WTC11 (cell line): ENCODE data around the gene CAD. TPM values are rescaled to one million over a fixed set of nuclear protein-coding genes. Genes with fewer than 3 reads are reported as not detected.
A peak's percentile ranks its signal among the peaks of the same experiment; 100 is the strongest.

Source experiments
- ATAC-seq: fragments of 200-7000 bp; cut with Tn5 transposase; 2 replicates; pipeline ENCODE4 v1.10.0; 2021; ENCODE audit warnings: mild to moderate bottlenecking, moderate library complexity
- CTCF ChIA-PET: fragments of 300-600 bp; sonication (Branson Sonifier 250); formaldehyde crosslinking; loops from one replicate; lab custom pipeline; 2021; ENCODE audit warnings: antibody characterized with exemption; lab: Charles Lee
- POLR2A ChIA-PET: fragments of 350-600 bp; sonication (Branson Sonifier 250); formaldehyde crosslinking; loops from one replicate; lab custom pipeline; 2021; ENCODE audit warnings: antibody characterized with exemption; lab: Charles Lee
- DNase-seq: peaks from one replicate; pipeline ENCODE4 v3.0.0; 2021; ENCODE audit warnings: low spot score
- H3K27ac Mint-ChIP-seq: 2 replicates; pipeline ENCODE4 v1.8.0; 2021; ENCODE audit warnings: mixed read lengths
- H3K27me3 Mint-ChIP-seq: 2 replicates; pipeline ENCODE4 v1.8.0; 2021; ENCODE audit warnings: low read depth, mild to moderate bottlenecking, moderate library complexity, mixed read lengths
- H3K36me3 Mint-ChIP-seq: 2 replicates; pipeline ENCODE4 v1.8.0; 2021; ENCODE audit warnings: mixed read lengths
- H3K4me1 Mint-ChIP-seq: 2 replicates; pipeline ENCODE4 v1.8.0; 2022; ENCODE audit warnings: mixed read lengths
- H3K4me3 Mint-ChIP-seq: 2 replicates; pipeline ENCODE4 v1.8.0; 2021; ENCODE audit warnings: mild to moderate bottlenecking, moderate library complexity, mixed read lengths
- H3K9me3 Mint-ChIP-seq: 2 replicates; pipeline ENCODE4 v1.8.0; 2021; ENCODE audit warnings: mixed read lengths
- ESRRA ChIP-seq: sonication (generic); formaldehyde crosslinking; IDR thresholded peaks from 2 replicates; pipeline ENCODE4 v1.8.1; 2022; ENCODE audit warnings: mild to moderate bottlenecking, missing genetic modification reagents, borderline replicate concordance
- FOXJ3 ChIP-seq: sonication (generic); formaldehyde crosslinking; IDR thresholded peaks from 2 replicates; pipeline ENCODE4 v1.9.0; 2021; ENCODE audit warnings: missing genetic modification reagents, mild to moderate bottlenecking, borderline replicate concordance
- GABPB1 ChIP-seq: sonication (generic); formaldehyde crosslinking; IDR thresholded peaks from 2 replicates; pipeline ENCODE4 v1.8.1; 2023; ENCODE audit warnings: mild to moderate bottlenecking, missing genetic modification reagents
- GTF2I ChIP-seq: fragments of 250-450 bp; sonication (Bioruptor Pico); conservative IDR thresholded peaks from 2 replicates; pipeline ENCODE4 v1.4.0; 2021; ENCODE audit warnings: mild to moderate bottlenecking
- HMGA2 ChIP-seq: fragments of 250-450 bp; sonication (Bioruptor Pico); IDR thresholded peaks from 2 replicates; pipeline ENCODE4 v1.4.0; 2021; ENCODE audit warnings: mild to moderate bottlenecking, moderate library complexity
- JAZF1 ChIP-seq: fragments of 250-450 bp; sonication (Bioruptor Pico); IDR thresholded peaks from 2 replicates; pipeline ENCODE4 v1.9.0; 2021; ENCODE audit warnings: moderate library complexity, mild to moderate bottlenecking, inconsistent platforms
- NFE2L1 ChIP-seq: sonication (generic); formaldehyde crosslinking; IDR thresholded peaks from 2 replicates; pipeline ENCODE4 v1.8.1; 2023; ENCODE audit warnings: missing genetic modification reagents
- NFYB ChIP-seq: sonication (generic); formaldehyde crosslinking; conservative IDR thresholded peaks from 2 replicates; pipeline ENCODE4 v1.8.0; 2022; ENCODE audit warnings: low read depth, missing genetic modification reagents
- PRRX2 ChIP-seq: fragments of 250-450 bp; sonication (Bioruptor Pico); IDR thresholded peaks from 2 replicates; pipeline ENCODE4 v1.8.0; 2021; ENCODE audit warnings: mild to moderate bottlenecking
- SP1 ChIP-seq: sonication (generic); formaldehyde crosslinking; conservative IDR thresholded peaks from 2 replicates; pipeline ENCODE4 v1.8.1; 2022; ENCODE audit warnings: missing genetic modification reagents
- TEAD1 ChIP-seq: sonication (generic); formaldehyde crosslinking; IDR thresholded peaks from 2 replicates; pipeline ENCODE4 v1.8.0; 2022; ENCODE audit warnings: mild to moderate bottlenecking, missing genetic modification reagents
- TP53 ChIP-seq: sonication (generic); formaldehyde crosslinking; IDR thresholded peaks from 2 replicates; pipeline ENCODE4 v1.8.1; 2023; ENCODE audit warnings: mild to moderate bottlenecking, missing genetic modification reagents
- ZNF263 ChIP-seq: sonication (generic); formaldehyde crosslinking; IDR thresholded peaks from 2 replicates; pipeline ENCODE4 v1.8.1; 2022; ENCODE audit warnings: low read depth, mild to moderate bottlenecking, moderate library complexity, missing genetic modification reagents
- ZNF416 ChIP-seq: fragments of 250-450 bp; sonication (Bioruptor Pico); IDR thresholded peaks from 2 replicates; pipeline ENCODE4 v1.9.0; 2021; ENCODE audit warnings: mild to moderate bottlenecking, inconsistent platforms
- total RNA-seq: library from RNA; stranded (reverse); gene quantifications from 3 replicates; pipeline ENCODE4 v1.2.3, GENCODE V29; 2021
- TF ChIP-seq, protein P1 (sequence below): sonication (generic); formaldehyde crosslinking; IDR thresholded peaks from 2 replicates; pipeline ENCODE4 v1.8.0; 2022; ENCODE audit warnings: mild to moderate bottlenecking, missing genetic modification reagents
- TF ChIP-seq, protein P2 (sequence below): fragments of 250-450 bp; sonication (Bioruptor Pico); IDR thresholded peaks from 2 replicates; pipeline ENCODE4 v1.8.0; 2021; ENCODE audit warnings: mild to moderate bottlenecking
- TF ChIP-seq, protein P3 (sequence below): sonication (generic); formaldehyde crosslinking; IDR thresholded peaks from 2 replicates; pipeline ENCODE4 v1.8.1; 2022; ENCODE audit warnings: mild to moderate bottlenecking, missing genetic modification reagents, moderate library complexity, borderline replicate concordance
- TF ChIP-seq, protein P4 (sequence below): sonication (generic); formaldehyde crosslinking; IDR thresholded peaks from 2 replicates; pipeline ENCODE4 v1.8.1; 2022; ENCODE audit warnings: low read depth, mild to moderate bottlenecking, moderate library complexity, missing genetic modification reagents, borderline replicate concordance
- TF ChIP-seq, protein P5 (sequence below): sonication (generic); formaldehyde crosslinking; conservative IDR thresholded peaks from 2 replicates; pipeline ENCODE4 v1.8.1; 2023; ENCODE audit warnings: mild to moderate bottlenecking, low read depth, missing genetic modification reagents, moderate library complexity
- TF ChIP-seq, protein P6 (sequence below): fragments of 250-450 bp; sonication (Bioruptor Pico); IDR thresholded peaks from 2 replicates; pipeline ENCODE4 v1.9.0; 2021; ENCODE audit warnings: mild to moderate bottlenecking
- TF ChIP-seq, protein P7 (sequence below): sonication (generic); formaldehyde crosslinking; conservative IDR thresholded peaks from 2 replicates; pipeline ENCODE4 v1.8.1; 2022; ENCODE audit warnings: mild to moderate bottlenecking, missing genetic modification reagents
- TF ChIP-seq, protein P8 (sequence below): sonication (generic); formaldehyde crosslinking; IDR thresholded peaks from 2 replicates; pipeline ENCODE4 v1.8.1; 2023; ENCODE audit warnings: mild to moderate bottlenecking, missing genetic modification reagents, moderate library complexity
- TF ChIP-seq, protein P9 (sequence below): fragments of 250-450 bp; sonication (Bioruptor Pico); conservative IDR thresholded peaks from 2 replicates; pipeline ENCODE4 v1.9.0; 2021; ENCODE audit warnings: mild to moderate bottlenecking
- TF ChIP-seq, protein P10 (sequence below): sonication (generic); formaldehyde crosslinking; IDR thresholded peaks from 2 replicates; pipeline ENCODE4 v1.8.1; 2023; ENCODE audit warnings: mild to moderate bottlenecking, missing genetic modification reagents

The CAD gene
- total RNA-seq, 1 experiment from 2014 or later: 178 TPM

DNA sequence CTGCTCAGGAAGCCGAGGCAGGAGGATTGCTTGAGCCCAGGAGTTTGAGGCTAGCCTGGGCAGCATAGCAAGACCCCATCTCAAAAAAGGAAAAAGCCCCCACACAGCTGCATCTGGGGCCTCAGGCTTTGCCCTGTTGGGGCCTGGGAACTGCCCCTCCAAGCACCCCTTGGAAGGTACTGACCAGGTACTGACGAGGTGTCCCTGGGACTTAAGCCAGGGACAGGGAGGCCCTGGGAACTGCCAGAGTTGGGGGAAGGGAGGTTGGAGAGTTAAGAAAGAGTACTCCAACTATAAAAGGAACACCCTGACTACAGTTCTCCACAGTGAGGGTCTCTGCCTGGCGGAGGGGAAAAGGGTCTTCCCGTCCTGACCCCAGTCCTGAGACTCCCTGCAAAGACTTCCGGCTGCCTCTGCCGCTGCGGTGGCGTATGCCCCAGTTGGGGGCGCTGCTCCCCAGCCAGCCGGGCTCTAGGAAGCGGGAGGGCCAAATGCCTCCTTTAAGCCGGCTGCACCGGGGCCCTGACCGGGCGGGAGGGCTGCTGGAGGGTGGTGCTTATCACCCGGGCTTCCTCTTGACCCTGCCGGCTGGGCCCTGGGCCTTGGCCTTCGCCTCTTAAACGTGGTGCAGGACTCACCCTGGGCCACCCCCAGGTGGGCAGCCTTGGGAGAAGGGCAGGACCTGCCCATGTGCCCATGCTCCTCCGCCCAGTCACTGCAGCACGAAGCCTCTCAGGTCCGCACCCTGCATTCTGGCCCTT is 32.9 kb downstream of the CAD start:
- H3K4me1 Mint-ChIP-seq: peaks cover 18% of the 10 kb centered on the region
- no peaks in the 10 kb centered on the region for H3K9me3 Mint-ChIP-seq
- ChIA-PET CTCF (interaction anchor here (0.7 to 5.5 kb wide), 17 partner anchors 9 to 226 kb away, joined by 3 to 106 read pairs (median 6); partner anchors contain the start of genes EIF2B4, SLC30A3, TRIM54 and UCN), POLR2A (interaction anchor here (0.5 to 1.7 kb wide), 3 partner anchors 42 to 503 kb away, joined by 3 to 6 read pairs (median 6); no protein-coding TSS in a partner anchor)
- DNase-seq: peak; percentile 89
- no peaks in the 10 kb centered on the region for H3K36me3 Mint-ChIP-seq
- ATAC-seq: peak; percentile 86
- H3K27me3 Mint-ChIP-seq: peaks cover 7% of the 10 kb centered on the region
- no peak overlapping the region for H3K27ac Mint-ChIP-seq
- H3K4me3 Mint-ChIP-seq: peak overlapping the region; percentile 63
- no peak for TF ChIP-seq ESRRA
- TF ChIP-seq, protein P1, sequence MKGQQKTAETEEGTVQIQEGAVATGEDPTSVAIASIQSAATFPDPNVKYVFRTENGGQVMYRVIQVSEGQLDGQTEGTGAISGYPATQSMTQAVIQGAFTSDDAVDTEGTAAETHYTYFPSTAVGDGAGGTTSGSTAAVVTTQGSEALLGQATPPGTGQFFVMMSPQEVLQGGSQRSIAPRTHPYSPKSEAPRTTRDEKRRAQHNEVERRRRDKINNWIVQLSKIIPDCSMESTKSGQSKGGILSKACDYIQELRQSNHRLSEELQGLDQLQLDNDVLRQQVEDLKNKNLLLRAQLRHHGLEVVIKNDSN (CRISPR knock-in tag): no peak
- TF ChIP-seq NFE2L1: 0 out of 2 replicates have a peak, but pooled peaks have one; percentile 46
- no peak for TF ChIP-seq TEAD1 (CRISPR knock-in tag)
- no peak for TF ChIP-seq ZNF416 (CRISPR knock-in tag)
- TF ChIP-seq, protein P2, sequence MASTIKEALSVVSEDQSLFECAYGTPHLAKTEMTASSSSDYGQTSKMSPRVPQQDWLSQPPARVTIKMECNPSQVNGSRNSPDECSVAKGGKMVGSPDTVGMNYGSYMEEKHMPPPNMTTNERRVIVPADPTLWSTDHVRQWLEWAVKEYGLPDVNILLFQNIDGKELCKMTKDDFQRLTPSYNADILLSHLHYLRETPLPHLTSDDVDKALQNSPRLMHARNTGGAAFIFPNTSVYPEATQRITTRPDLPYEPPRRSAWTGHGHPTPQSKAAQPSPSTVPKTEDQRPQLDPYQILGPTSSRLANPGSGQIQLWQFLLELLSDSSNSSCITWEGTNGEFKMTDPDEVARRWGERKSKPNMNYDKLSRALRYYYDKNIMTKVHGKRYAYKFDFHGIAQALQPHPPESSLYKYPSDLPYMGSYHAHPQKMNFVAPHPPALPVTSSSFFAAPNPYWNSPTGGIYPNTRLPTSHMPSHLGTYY (CRISPR knock-in tag): no peak
- TF ChIP-seq, protein P3, sequence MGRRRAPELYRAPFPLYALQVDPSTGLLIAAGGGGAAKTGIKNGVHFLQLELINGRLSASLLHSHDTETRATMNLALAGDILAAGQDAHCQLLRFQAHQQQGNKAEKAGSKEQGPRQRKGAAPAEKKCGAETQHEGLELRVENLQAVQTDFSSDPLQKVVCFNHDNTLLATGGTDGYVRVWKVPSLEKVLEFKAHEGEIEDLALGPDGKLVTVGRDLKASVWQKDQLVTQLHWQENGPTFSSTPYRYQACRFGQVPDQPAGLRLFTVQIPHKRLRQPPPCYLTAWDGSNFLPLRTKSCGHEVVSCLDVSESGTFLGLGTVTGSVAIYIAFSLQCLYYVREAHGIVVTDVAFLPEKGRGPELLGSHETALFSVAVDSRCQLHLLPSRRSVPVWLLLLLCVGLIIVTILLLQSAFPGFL: no peak
- TF ChIP-seq GABPB1: peak; percentile 51
- TF ChIP-seq TP53 (CRISPR knock-in tag): 0 out of 2 replicates have a peak, but pooled peaks have one; percentile 61
- TF ChIP-seq ZNF263 (CRISPR knock-in tag): no peak
- peak; percentile 60 for TF ChIP-seq SP1 (CRISPR knock-in tag)
- TF ChIP-seq NFYB: no peak
- no peak for TF ChIP-seq HMGA2 (CRISPR knock-in tag)
- TF ChIP-seq, protein P4, sequence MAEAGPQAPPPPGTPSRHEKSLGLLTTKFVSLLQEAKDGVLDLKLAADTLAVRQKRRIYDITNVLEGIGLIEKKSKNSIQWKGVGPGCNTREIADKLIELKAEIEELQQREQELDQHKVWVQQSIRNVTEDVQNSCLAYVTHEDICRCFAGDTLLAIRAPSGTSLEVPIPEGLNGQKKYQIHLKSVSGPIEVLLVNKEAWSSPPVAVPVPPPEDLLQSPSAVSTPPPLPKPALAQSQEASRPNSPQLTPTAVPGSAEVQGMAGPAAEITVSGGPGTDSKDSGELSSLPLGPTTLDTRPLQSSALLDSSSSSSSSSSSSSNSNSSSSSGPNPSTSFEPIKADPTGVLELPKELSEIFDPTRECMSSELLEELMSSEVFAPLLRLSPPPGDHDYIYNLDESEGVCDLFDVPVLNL: no peak
- TF ChIP-seq GTF2I (CRISPR knock-in tag): 0 out of 2 replicates have a peak, but pooled peaks have one; percentile 44
- TF ChIP-seq, protein P5, sequence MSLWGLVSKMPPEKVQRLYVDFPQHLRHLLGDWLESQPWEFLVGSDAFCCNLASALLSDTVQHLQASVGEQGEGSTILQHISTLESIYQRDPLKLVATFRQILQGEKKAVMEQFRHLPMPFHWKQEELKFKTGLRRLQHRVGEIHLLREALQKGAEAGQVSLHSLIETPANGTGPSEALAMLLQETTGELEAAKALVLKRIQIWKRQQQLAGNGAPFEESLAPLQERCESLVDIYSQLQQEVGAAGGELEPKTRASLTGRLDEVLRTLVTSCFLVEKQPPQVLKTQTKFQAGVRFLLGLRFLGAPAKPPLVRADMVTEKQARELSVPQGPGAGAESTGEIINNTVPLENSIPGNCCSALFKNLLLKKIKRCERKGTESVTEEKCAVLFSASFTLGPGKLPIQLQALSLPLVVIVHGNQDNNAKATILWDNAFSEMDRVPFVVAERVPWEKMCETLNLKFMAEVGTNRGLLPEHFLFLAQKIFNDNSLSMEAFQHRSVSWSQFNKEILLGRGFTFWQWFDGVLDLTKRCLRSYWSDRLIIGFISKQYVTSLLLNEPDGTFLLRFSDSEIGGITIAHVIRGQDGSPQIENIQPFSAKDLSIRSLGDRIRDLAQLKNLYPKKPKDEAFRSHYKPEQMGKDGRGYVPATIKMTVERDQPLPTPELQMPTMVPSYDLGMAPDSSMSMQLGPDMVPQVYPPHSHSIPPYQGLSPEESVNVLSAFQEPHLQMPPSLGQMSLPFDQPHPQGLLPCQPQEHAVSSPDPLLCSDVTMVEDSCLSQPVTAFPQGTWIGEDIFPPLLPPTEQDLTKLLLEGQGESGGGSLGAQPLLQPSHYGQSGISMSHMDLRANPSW (CRISPR knock-in tag): no peak
- TF ChIP-seq, protein P6, sequence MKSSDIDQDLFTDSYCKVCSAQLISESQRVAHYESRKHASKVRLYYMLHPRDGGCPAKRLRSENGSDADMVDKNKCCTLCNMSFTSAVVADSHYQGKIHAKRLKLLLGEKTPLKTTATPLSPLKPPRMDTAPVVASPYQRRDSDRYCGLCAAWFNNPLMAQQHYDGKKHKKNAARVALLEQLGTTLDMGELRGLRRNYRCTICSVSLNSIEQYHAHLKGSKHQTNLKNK: no peak
- TF ChIP-seq, protein P7, sequence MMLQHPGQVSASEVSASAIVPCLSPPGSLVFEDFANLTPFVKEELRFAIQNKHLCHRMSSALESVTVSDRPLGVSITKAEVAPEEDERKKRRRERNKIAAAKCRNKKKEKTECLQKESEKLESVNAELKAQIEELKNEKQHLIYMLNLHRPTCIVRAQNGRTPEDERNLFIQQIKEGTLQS (CRISPR knock-in tag): no peak
- no peak for TF ChIP-seq JAZF1 (CRISPR knock-in tag)
- no peak for TF ChIP-seq PRRX2 (CRISPR knock-in tag)
- TF ChIP-seq FOXJ3: no peak
- TF ChIP-seq, protein P8, sequence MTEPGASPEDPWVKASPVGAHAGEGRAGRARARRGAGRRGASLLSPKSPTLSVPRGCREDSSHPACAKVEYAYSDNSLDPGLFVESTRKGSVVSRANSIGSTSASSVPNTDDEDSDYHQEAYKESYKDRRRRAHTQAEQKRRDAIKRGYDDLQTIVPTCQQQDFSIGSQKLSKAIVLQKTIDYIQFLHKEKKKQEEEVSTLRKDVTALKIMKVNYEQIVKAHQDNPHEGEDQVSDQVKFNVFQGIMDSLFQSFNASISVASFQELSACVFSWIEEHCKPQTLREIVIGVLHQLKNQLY: no peak
- TF ChIP-seq, protein P9, sequence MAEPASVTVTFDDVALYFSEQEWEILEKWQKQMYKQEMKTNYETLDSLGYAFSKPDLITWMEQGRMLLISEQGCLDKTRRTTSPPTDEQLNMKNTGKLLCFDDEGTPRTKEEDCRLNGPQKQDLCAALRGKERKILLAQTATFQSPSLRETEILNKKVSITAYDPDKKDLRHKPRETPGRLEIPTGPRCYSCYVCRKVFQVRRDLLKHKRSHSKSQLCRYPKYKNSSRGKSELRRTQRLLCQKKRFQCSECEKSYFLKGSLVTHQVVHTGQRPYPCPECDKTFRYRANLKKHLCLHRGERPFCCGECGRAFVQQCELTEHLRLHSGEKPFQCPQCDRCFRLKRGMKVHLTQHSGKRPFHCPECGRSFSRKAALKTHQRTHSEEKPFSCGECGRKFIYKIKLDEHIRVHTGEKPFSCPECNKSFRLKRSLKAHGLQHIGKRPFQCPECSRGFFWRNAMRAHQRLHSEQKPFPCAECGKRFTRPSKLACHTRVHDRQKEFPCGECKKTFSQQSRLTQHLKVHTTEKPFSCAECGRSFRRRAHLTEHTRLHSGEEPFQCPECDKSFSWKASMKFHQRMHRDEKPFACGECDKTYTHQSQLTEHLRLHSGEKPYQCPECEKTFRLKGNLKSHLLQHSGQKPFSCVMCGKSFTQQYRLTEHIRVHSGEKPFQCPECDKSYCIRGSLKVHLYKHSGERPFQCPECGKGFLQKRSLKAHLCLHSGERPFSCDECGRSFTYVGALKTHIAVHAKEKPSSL (CRISPR knock-in tag): no peak
- TF ChIP-seq, protein P10, sequence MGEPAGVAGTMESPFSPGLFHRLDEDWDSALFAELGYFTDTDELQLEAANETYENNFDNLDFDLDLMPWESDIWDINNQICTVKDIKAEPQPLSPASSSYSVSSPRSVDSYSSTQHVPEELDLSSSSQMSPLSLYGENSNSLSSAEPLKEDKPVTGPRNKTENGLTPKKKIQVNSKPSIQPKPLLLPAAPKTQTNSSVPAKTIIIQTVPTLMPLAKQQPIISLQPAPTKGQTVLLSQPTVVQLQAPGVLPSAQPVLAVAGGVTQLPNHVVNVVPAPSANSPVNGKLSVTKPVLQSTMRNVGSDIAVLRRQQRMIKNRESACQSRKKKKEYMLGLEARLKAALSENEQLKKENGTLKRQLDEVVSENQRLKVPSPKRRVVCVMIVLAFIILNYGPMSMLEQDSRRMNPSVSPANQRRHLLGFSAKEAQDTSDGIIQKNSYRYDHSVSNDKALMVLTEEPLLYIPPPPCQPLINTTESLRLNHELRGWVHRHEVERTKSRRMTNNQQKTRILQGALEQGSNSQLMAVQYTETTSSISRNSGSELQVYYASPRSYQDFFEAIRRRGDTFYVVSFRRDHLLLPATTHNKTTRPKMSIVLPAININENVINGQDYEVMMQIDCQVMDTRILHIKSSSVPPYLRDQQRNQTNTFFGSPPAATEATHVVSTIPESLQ (CRISPR knock-in tag): no peak
